ENCODE data around the gene RYK.

The RYK gene

DNA sequence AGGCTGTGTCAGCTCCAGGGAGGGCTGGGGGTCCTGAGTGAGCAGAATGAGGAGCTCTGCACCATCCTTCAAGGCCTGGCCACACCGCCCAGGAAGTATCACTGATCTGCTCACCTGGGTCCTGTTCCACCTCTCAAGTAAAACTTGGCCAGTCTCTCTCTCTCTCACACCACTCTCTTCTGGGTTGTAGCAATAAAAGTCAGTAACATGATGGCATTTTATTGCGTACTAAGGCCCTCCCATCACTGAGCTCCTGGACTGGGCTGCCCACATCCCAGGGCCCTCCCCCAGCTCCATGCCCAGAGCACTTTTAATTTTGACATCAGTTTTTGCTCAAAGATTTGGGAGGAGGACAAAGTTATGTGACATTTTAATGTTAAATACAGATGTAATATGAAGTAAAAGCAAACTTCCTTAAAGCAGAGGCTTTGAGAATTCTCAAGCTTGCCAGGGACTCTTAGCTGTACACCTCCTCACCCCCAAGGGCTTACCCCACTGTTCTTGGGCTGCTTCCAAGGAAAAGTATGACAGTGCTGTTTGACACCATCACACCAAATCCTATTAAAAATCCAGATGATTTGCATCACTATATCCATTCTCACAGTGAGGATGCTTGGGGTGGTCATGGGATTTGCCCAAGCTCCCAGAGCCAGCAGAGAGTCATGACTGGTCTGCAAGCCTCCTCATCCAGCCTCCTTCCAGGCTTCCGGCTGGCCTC is 115.8 kb downstream of the RYK start:
- no peak for DNase-seq
- TF ChIP-seq POLR2A (IDR thresholded peaks at IDR 0.05; ENCODE audit: low read length) (no peak), GATA1 (IDR thresholded peaks at IDR 0.05; ENCODE audit: low read depth, low read length) (no peak)

DNA sequence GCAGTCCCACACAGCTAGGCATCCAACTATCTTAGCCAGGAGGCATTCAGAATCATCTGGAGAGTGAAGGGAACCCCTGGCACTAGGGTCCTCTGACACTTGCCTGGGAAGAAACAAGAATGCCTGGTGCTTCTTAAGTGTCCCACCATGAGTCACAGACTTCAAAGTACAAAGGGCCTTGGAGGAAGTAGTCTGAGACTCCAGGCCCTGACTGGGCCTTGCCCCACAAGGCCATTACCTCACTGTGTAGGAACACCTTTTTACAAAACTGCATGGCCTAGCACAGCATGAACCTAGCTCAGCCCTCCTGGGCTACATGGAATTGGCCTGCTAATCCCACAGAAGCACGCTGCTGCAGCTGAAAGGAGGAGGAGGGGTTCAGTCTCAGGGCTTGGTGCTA is 116.4 kb downstream of the RYK start:
- TF ChIP-seq GATA1 (IDR thresholded peaks at IDR 0.05; ENCODE audit: low read depth, low read length) (no peak), POLR2A (IDR thresholded peaks at IDR 0.05; ENCODE audit: low read length) (no peak)
- DNase-seq: no peak

DNA sequence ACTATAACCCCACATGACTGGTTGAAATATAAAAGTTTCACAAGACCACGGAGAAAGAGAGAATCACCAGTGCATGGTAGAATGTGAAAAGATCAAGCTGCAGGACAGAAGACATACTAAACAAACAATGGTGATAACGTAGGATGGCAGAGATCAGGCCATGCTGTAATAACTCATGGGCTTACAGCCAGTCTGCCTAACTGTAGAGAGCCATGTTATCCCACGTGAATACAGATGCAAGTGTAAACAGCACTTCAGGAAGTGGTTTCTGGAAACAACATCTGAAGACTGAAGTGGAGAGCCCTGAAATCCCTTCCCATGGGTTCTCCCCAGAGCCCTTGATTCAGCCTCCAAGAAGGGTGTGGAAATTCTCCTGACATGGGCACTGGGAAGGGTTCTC is 117.7 kb downstream of the RYK start:
- TF ChIP-seq POLR2A (IDR thresholded peaks at IDR 0.05; ENCODE audit: low read length): no peak
- TF ChIP-seq GATA1 (IDR thresholded peaks at IDR 0.05; ENCODE audit: low read depth, low read length): no peak
- DNase-seq: no peak

DNA sequence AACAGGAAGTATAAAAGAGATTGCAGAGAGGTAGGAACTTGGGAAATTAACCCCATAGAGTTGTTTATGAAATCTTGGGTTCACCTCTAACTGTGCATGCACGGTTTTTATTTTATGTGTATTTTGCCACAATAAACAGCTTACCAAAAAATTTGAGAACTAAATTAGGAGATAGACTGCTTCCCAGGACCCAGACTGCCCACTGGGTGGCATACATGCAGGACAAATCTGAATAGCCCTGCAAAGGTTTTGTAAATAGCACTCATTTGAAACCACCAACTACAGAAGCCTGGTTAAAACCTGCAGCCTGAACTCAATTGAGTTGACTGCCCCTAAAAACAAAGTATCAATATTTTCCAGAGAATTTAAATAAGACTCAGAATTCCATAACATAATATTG is 124.5 kb downstream of the RYK start:
- no peak for DNase-seq
- TF ChIP-seq POLR2A (IDR thresholded peaks at IDR 0.05; ENCODE audit: low read length) (no peak), GATA1 (IDR thresholded peaks at IDR 0.05; ENCODE audit: low read depth, low read length) (no peak)

DNA sequence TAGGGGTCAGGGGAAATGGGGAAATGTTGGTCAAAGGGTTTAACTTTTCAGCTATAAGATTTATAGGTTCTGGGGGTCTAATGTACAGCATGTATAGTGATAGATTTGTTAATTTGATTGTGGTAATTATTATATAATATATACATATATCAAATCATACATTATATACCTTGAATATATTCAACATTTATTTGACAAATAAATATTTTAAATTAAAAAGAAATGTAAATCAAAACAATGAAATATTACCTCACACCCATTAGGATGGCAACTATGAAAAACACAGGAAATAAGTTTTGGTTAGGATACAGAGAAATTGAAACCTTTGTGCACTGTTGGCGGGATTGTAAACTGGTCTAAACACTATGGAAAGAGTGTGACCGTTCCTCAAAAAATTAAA is 135.9 kb downstream of the RYK start:
- no peak for TF ChIP-seq GATA1 (IDR thresholded peaks at IDR 0.05; ENCODE audit: low read depth, low read length)
- TF ChIP-seq POLR2A (IDR thresholded peaks at IDR 0.05; ENCODE audit: low read length): no peak
- DNase-seq: no peak

DNA sequence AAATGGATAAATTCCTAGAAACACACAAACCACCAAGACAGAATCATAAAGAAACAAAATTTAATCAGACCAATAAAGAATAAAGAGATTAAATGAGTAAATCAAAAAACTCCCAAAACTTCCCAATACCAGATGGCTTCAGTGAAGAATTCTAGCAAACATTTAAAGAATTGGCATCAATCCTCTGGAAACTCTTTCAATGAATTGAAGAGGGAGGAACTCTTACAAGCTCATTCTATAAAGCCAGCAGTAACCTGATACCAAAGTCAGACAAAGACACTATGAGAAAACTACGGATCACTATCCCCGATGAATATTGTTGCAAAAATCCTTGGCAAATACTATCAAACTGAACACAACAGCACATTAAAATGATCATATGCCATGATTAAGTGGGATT is 139.0 kb downstream of the RYK start:
- DNase-seq: no peak
- TF ChIP-seq POLR2A (IDR thresholded peaks at IDR 0.05; ENCODE audit: low read length): no peak
- no peak for TF ChIP-seq GATA1 (IDR thresholded peaks at IDR 0.05; ENCODE audit: low read depth, low read length)

DNA sequence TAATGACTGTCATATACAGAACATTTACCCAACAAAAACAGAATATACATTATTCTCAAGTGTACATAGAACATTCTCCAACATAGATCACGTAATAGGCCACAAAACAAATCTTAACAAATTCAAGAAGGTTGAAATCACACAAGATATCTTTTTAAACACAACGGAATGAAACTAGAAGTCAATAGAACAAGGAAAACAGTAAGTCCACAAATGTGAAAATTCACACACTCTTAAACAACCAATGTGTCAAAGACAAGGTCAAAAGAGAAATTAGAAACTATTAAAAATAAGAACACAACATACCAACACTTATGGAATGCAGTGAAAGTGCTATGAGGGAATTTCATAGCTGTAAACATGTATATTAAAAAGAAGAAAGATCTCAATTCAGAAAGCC is 139.7 kb downstream of the RYK start:
- TF ChIP-seq GATA1 (IDR thresholded peaks at IDR 0.05; ENCODE audit: low read depth, low read length) (no peak), POLR2A (IDR thresholded peaks at IDR 0.05; ENCODE audit: low read length) (no peak)
- DNase-seq: no peak

All from erythroblast (primary cell).